ENCODE measurements around the gene TM4SF18. TPM values are rescaled to one million over a fixed set of nuclear protein-coding genes. Genes with fewer than 3 reads are reported as not detected.
A peak's percentile ranks its signal among the peaks of the same experiment; 100 is the strongest.

The TM4SF18 gene
- total RNA-seq, 1 experiment from 2014 or later = 54.5 TPM

- Histone ChIP-seq H3K27ac (ENCODE audit: low read length) (peak overlapping the region; percentile 58), H3K4me3 (ENCODE audit: low read depth in 2 of 2, low read length in 2 of 2) (no peak overlapping the region), H3K4me1 (ENCODE audit: control insufficient read depth, insufficient read depth, low read length) (no peaks in the 10 kb centered on the region; the same call in 1 of the 2 replicates), H3K9me3 (ENCODE audit: control insufficient read depth, insufficient read depth, low read depth, low read length) (peaks cover 4% of the 10 kb centered on the region; the same call in 1 of the 2 replicates), H3K27me3 (ENCODE audit: control insufficient read depth, insufficient read depth, low read length) (no peaks in the 10 kb centered on the region), H3K36me3 (ENCODE audit: control insufficient read depth, insufficient read depth, low read length) (peaks cover 8% of the 10 kb centered on the region; the same call in 1 of the 2 replicates)
- ChIA-PET POLR2A (no interaction called here), CTCF (interaction anchor here (1.6 kb wide), 1 partner anchor 10 kb away, joined by 4 read pairs; the partner anchor contains the start of gene TM4SF18)
- in situ Hi-C loops (cut with HindIII; ENCODE audit: low pct_unique_long_range_greater_than_20kb, low sequenced_read_pairs) = no loop called here
- intact Hi-C loops (cut with micrococcal nuclease; ENCODE audit: unreplicated experiment) = no loop called here
- DNase-seq (ENCODE audit: low read depth, low spot score) (no peak), ATAC-seq (no peak)
- no TSS peak for BruUV-seq (replicated peaks)
- no peak for TF ChIP-seq TCF7L2 (IDR thresholded peaks at IDR 0.05; ENCODE audit: low read depth, low read length)
- no peak for TF ChIP-seq SIN3A (IDR thresholded peaks at IDR 0.05; ENCODE audit: borderline replicate concordance, insufficient read depth, low read depth, low read length)
- TF ChIP-seq, protein P1, sequence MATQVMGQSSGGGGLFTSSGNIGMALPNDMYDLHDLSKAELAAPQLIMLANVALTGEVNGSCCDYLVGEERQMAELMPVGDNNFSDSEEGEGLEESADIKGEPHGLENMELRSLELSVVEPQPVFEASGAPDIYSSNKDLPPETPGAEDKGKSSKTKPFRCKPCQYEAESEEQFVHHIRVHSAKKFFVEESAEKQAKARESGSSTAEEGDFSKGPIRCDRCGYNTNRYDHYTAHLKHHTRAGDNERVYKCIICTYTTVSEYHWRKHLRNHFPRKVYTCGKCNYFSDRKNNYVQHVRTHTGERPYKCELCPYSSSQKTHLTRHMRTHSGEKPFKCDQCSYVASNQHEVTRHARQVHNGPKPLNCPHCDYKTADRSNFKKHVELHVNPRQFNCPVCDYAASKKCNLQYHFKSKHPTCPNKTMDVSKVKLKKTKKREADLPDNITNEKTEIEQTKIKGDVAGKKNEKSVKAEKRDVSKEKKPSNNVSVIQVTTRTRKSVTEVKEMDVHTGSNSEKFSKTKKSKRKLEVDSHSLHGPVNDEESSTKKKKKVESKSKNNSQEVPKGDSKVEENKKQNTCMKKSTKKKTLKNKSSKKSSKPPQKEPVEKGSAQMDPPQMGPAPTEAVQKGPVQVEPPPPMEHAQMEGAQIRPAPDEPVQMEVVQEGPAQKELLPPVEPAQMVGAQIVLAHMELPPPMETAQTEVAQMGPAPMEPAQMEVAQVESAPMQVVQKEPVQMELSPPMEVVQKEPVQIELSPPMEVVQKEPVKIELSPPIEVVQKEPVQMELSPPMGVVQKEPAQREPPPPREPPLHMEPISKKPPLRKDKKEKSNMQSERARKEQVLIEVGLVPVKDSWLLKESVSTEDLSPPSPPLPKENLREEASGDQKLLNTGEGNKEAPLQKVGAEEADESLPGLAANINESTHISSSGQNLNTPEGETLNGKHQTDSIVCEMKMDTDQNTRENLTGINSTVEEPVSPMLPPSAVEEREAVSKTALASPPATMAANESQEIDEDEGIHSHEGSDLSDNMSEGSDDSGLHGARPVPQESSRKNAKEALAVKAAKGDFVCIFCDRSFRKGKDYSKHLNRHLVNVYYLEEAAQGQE (IDR thresholded peaks at IDR 0.05; ENCODE audit: insufficient read depth in 1 of 2, low read depth in 2 of 2, low read length in 1 of 2) = no peak
- no peak for TF ChIP-seq CTCF (IDR thresholded peaks at IDR 0.05)
- TF ChIP-seq POLR2AphosphoS5 (IDR thresholded peaks at IDR 0.05; ENCODE audit: low read depth, low read length) = no peak
These were observed 9.1 kb downstream of the TM4SF18 start for GRCh38 chr3:149324332-149324731.

DNA sequence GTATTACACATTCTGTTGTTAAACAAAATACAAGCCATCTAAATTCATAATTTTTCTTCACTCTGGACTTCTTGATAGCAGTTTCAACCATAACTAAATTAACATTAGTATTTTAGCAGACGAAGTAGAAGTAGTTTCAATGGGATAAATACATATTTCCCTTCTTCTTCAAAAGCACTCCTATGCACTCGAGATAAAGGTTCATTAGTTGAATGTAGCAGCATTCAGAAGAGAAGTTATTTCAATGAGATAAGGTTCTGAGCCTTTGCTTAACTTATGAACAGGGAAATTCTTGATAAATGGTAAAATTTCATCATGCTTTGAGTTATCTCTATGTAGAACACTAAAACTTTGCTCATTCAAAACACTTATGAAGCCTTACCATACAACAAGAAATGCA is 11.8 kb downstream of the TM4SF18 start:
- in situ Hi-C loops (cut with HindIII; ENCODE audit: low pct_unique_long_range_greater_than_20kb, low sequenced_read_pairs) = no loop called here
- intact Hi-C loops (cut with micrococcal nuclease; ENCODE audit: unreplicated experiment) = no loop called here
- H3K36me3 ChIP-seq (ENCODE audit: control insufficient read depth, insufficient read depth, low read length) = peaks cover 8% of the 10 kb centered on the region; the same call in 1 of the 2 replicates
- DNase-seq (ENCODE audit: low read depth, low spot score) (no peak), ATAC-seq (no peak)
- no peaks in the 10 kb centered on the region for H3K27me3 ChIP-seq (ENCODE audit: control insufficient read depth, insufficient read depth, low read length)
- TF ChIP-seq POLR2AphosphoS5 (IDR thresholded peaks at IDR 0.05; ENCODE audit: low read depth, low read length) (no peak), TCF7L2 (IDR thresholded peaks at IDR 0.05; ENCODE audit: low read depth, low read length) (no peak), CTCF (IDR thresholded peaks at IDR 0.05) (no peak), SIN3A (IDR thresholded peaks at IDR 0.05; ENCODE audit: borderline replicate concordance, insufficient read depth, low read depth, low read length) (no peak)
- TF ChIP-seq, protein P1 (IDR thresholded peaks at IDR 0.05; ENCODE audit: insufficient read depth in 1 of 2, low read depth in 2 of 2, low read length in 1 of 2) = no peak
- ChIA-PET CTCF (no interaction called here), POLR2A (no interaction called here)
- no peaks in the 10 kb centered on the region for H3K9me3 ChIP-seq (ENCODE audit: control insufficient read depth, insufficient read depth, low read depth, low read length)
- no peak overlapping the region for H3K4me3 ChIP-seq (ENCODE audit: low read depth in 2 of 2, low read length in 2 of 2)
- peak overlapping the region; percentile 20; the same call in 1 of the 2 replicates for H3K27ac ChIP-seq (ENCODE audit: low read length)
- no TSS peak for BruUV-seq (replicated peaks)
- H3K4me1 ChIP-seq (ENCODE audit: control insufficient read depth, insufficient read depth, low read length) = peaks cover 6% of the 10 kb centered on the region
